DMS53 (cell line): ENCODE measurements around the gene AGBL1.
"Not testable (repeated sequence)": the region's sequence is repeated elsewhere in the genome, so short reads cannot be mapped to it uniquely, and the experiment has no call there.

Source experiments
- DNase-seq: peaks from one replicate; lab custom pipeline; 2025; lab: John Stamatoyannopoulos, UW

Gene AGBL1

DNA sequence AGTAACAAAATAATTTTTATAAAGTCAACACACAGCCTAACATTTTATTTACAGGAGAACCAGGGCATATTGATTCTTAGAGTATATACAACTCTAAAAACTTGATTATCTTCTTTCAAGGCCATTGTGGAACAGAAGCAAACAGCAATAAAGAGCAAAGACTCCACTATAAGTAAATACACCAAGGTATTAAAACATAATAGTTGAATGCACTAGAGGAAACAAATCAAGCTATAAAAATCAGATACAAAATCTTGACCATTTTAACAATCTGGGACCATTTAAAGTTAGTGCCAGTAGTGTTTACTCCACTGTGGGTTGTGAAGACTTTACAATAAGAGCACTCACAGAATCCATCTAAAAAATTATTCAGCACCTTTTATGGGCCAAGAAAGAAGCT is 323.6 kb downstream of the AGBL1 start:
- DNase-seq: no peak

DNA sequence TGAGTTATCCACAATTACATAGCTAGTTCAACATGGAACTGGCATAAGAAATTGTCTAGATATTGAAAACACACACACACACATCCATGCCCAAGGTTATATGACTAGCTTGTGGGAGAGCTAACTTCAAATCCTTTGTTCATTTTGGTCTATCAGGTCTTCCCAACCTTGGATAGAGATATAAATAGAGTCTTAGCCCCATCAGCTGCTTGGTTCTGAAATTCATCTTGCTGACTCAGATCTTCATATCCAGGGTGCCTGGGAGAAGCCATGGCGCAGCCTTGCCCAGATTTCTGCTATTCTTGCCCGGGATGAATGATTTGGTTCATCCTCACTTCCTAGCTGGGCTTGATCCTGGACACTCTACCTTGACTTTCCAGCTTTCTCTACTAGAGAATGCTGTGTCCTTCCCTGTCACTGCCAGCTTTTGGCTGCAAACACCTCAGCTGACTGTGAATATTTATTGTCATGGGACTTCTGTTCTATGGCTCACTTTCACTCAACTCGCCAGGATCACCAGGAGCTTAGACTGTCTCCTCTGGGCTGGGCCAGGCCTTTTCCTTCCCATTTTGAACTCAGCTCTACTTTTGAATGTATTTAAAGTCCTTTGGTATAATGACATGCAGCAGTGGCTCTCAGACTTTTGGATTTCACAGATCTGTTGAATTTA is 324.4 kb downstream of the AGBL1 start:
- no peak for DNase-seq

DNA sequence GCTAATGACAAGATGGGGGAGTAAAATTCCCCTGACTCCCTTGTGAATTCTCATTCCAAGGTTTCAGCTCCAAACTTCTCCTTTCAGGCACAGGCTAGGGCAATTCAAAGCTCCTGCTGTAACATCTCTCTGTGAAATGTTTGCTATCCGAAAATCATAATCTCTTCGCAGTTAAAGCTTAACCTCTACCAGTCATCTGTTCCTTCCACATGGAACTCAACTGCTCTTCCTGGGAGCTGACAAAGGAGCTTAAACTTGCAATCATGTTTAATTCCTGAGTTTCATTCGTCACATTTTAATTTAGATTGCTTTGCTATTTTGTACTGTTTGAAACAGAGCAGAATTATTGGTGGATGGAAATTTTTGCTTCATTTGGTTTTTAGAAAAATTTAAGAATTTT is 328.6 kb downstream of the AGBL1 start:
- no peak for DNase-seq

DNA sequence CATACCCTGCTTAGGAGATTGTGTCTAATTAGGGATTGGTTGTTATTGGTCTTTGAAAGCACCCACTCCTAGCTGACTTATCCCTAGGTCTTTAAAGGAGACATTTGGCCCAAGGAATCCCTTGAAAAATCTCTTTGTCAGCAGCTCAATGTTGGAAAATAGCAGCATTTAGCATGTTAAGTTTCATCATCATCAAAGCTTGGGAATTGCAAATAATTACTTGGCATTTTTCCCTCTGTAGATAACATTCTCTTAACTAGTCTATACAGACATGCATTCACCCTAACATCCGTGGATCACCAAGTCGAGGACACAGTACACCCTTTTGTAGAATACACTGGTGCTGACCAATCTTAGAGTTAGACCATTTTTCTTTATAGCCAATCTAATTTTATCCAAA is 332.2 kb downstream of the AGBL1 start:
- no peak for DNase-seq

DNA sequence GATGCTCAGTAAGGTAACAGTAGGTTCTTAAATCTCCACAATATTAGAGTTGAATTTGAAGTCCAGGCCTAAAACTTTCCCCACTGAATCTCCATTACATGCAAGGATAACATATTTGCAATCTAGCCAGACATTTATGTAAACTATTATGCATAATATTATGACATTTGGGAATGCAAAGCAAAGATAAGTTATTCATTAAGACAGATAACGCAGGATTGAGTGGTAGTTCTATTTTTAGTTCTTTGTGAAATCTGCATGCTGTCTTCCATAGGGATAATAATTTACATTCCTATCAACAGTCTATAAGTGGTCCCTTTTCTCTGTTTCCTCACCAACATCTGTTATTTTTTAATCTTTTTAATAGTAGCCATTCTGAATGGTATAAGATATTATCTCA is 333.5 kb downstream of the AGBL1 start:
- DNase-seq: no peak

DNA sequence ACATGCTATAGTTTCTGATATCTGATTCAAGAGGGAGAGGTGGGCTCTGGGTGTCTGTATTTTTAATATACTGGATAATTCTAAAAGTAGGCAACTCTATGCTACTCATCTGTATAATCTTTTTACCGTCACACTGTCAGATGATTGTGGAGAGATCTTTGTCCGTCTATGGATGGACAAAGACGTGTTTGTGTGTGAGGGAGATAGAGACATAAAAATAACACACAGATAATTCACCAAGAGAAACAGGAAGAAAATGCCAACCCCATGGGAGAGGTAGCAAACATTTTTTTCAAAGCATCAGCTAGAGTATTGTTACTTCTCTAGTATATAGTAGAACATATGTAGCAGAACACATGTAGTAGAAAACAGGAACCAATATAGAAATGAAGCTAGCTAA is 346.1 kb downstream of the AGBL1 start:
- no peak for DNase-seq

DNA sequence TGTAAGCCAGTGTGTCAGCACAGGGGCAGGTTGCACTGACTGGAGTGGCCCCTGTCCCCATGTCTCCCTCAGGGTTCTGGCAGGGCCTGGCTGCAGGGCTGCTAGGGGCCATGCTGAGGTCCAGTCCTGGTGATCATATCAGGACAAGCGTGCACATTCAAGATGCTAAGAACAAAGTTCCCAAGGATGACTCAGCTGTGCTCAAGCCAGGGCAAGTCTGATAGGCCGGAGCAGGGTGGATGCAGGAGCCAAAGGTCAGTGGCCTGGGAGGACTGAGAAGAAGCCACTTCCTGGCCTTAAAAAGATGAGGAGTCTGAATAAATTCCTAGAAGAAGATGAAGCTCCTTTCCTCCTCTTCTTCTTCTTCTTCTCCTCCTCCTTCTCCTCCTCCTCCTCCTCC is 353.2 kb downstream of the AGBL1 start:
- DNase-seq: no peak

DNA sequence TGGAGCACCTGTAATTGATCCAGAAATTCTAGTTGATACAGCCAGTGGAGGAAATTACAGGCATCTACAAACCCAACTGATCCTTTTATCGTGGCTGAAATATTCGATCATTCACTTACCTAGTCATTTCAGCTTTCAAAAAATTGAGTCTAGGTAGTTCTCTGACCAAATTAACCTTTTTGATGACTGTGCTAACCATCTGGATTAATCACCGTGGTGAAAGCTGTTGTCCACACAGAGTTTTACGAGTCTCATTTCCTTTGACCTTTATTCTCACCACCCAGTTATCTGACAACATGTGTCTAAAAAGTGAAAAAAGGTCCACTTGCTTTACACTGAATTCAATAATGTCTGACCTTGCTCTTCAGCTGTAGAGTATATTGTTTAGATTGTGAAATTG is 354.3 kb downstream of the AGBL1 start:
- DNase-seq: no peak

DNA sequence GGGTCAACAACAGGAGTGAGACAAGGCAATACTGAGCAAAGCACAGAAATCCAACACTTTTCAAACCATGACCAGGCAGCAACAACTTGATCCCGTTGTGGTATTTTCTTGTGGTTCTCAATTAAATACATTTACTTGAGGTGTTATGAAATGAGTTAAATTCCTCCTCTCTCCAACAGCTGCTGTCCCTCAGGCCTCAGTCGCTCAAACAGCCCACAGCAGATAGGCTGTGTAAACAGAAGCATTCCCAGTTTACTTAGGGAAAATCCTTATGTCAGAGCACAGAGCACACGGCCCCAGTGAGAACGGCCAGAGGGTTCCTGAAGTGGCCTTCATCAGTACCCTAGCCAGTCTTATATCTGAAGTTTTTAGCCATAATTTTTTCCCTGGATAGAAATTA is 359.9 kb downstream of the AGBL1 start:
- no peak for DNase-seq

DNA sequence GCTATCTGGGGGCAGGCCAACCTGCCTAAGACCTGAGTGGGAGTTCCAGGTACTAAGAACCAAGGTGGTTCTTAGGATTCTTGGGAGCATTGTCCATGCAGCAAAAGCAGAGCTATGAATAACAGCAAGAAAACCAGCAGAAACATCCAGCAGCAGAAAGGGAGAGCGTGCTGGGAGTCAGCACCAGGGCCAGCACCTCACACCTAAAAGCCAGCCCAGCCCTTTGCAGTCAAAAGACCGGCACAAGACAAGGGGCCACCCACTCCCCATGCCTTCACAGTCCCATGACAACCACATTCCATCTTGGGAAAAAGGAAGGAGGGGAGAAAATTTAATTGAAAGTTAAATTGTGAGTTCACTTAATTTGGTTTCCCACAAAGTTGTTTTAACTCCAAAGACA is 364.9 kb downstream of the AGBL1 start:
- DNase-seq: no peak

DNA sequence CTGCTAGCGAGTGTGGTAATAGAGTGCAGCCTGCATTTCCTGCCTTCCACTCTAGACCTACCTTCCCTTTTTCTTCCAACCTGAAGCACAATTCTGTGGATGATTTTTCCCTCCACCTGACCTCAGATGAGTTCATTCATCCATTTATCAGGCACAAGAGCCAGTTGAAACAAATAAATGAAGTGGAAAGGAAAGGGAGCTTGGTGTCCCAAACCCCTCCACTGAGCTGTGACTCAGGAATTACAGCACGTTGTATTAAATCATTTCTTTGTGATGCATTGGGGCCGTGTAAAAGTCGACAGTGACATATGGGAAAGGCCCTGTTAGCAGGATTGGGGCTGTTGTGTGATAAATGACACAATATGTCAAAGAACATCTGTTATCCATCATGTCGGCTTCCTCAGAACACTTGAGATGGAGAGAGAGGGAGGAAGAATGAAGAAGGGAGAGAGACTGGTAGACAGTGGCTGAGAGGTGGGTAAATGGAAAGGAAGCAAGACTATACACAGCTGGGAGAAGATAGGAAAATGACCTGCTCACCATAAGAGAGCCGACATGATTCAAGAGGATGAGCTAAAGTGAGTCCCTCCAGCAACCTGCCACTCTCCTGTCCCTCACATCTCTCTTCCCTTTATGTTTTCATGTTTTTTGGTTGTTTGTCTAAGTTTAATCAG is 366.0 kb downstream of the AGBL1 start:
- DNase-seq: no peak

DNA sequence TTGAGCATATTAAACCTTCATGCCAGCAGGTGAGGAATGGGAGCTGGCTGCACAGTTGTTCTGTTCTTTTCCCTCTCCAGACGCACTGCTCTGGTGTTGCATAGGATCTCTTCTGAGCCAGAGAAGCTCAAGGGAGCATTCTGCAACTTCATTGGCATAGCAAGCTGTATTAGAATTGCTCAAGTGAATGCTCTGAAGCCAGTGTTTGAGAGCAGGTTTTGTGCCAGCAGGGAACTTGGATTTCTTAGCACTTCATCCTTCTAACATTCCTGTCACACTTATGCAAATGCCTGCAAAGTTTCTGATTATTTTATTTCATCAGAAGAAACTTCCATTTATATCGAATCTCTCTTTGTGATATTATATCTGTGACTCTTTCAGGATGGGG is 366.6 kb downstream of the AGBL1 start:
- DNase-seq: no peak

DNA sequence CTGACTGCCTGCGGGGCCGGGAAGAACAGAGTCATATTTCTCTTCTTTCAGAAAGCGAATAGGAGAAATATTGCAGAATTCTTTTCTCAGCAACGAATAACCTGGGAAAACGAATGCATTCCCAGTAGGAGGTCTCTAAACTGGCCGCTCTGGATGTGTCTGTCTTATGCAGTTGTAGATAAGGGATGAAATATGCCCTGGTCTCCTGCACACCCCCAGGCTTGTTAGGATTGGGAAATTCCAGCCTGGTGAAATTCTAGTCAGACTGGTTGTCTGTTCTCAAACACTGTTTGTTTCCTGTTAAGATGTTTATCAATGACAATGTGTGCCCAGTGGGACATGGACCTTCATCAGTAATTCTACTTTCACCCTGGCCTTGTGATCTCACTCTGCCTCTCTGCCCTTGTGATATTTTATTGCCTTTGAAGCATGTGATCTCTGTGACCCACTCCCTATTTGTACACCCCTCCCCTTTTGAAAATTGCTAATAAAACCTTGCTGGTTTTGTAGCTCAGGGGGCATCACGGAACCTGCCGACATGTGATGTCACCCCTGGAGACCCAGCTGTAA is 385.9 kb downstream of the AGBL1 start:
- not testable (repeated sequence) for DNase-seq

DNA sequence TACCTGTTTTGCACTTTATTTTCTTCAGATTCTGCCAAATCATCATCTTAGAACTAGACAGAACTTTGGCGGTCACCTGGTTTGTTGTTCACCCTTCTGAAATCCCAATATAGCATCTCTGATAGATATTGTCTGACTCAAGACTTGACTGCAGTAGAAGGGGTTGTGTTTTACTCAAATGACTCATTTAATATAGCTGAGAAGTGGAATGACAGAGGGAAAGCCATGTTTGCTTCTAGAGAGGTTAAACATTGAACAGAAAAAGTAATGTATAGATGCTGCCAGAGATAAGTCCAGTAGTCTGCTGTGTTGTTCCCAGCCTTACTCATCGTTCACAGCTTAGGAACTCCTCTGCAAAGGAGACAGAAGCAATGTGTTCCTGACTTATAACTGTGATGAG is 402.0 kb downstream of the AGBL1 start:
- DNase-seq: no peak

DNA sequence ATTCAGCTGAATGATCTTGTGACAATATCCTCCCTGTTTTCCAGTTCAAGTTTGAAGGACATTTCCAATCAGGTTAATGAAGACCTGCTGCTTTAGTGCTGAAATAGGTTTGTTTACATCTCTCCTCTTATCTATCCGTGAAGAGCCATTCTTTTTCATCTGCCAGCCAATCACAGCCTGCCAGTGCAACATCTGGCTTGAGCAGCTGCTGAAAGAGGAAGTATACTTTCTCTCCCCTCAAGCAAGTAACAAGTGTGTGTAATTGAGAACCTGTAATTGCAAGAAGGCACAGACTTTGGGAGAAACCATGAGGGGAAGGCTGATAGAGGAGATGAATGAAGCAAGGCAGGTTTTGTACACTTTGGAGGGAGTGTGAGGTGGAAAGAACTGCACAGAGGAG is 404.3 kb downstream of the AGBL1 start:
- DNase-seq: no peak

DNA sequence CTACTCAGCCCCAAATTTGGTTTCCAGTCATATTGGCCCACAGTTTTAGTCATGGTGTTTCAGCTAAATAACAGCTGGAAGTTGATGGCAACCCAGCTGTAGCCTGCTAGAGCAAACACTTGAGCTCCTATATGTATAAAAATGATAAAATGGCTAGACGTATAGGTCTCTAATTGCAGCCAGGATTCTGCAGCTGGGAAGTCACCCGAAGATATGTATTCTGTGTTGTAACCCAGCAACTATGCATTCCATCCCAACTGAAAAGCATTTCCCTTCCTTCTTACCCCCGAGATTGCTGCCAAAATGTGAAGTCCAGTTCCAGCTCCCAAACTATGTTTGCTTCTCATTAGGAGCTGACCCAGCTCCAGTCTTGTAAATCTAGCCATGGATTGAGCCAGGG is 408.4 kb downstream of the AGBL1 start:
- no peak for DNase-seq

DNA sequence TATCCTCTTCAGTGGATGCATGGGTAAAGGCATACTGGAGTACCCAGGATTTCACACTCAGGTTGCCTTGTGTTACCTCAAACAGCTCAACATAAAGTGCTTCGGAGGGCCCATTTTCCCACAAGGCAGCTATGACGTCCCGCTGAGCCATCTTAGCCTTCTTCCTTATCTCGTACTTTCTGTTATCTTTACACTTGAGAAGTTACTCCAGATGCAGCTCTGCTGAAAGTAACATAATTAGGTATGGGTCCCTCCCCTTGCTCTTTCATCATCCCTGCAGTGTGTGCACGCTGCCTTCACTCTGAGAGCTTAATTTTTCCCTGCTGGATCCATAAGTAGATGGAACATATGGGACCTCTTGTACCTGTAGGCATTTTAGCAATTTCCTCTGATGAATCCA is 410.3 kb downstream of the AGBL1 start:
- DNase-seq: no peak

DNA sequence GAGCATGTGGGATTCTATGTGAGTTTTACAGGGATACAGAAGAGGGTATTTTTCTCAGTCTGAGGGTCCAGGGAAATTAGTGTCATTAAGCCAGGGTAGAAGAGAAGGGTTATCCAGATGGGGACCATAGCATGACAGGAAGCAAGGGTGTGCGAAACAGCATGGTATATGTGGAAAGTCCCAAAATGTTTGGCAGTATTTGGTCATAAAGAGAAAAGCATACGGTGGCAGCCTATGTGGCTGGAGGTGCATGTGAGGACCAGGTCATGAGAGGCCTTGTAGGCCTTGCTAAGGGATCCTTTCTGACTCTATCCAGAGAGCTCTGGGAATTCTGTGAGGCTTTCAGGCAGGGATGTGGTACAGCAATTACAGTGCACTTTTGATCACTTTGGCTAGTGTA is 411.4 kb downstream of the AGBL1 start:
- DNase-seq: no peak

DNA sequence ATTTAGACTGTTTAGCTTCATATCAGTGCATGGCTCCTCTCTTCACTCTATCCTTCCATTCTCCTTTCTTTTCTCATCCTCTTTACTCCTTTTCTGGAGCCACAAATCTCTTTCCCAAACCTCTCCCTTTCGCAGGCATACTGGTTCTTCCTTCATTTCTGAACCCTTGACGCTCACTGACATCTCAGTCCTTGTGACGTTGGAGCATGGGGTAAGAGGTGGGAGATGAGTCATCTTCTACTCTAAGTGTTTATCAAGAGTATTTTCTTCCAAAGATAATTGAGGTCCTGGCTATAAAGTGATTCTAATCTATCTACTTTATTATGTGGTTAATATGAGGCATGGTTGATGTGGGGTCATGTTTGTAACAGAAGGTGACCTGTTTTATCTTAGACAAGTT is 414.2 kb downstream of the AGBL1 start:
- DNase-seq: no peak

DNA sequence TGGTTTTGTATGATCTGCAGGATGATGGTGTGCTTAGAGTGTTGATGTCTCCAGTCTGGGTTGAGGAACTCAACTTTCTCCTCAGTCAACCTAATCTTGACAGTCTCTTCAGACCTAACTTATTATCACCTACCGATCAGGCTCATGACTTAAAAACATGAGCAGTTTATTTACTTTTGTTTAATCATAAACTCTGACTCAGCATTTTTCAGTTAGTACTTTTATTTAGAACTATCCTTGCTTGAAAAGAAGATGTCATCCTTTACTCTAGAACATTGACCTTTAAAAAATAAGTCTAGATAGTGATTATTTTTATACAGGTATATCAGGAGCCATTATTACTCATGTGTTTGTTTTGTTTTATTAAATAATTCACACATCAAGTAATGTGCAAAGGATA is 414.8 kb downstream of the AGBL1 start:
- DNase-seq: no peak

DNA sequence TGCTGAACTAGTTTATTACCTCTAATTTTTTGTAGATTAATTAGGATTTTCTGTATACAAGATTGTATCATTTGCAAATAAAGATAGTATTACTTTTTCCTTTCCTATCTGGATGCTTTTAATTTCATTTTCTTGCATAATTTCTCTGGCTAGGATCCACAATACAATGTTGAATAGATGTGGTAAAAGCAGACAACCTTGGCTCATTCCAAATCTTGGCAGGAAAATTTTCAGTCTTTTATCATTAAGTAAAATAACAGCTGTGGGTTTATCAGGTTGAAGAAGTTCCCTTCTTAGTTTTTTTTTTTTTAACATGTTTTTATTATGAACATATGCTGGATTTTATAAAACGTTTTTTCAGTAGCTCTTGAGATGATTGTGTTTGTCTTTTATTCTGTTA is 422.6 kb downstream of the AGBL1 start:
- DNase-seq: no peak

DNA sequence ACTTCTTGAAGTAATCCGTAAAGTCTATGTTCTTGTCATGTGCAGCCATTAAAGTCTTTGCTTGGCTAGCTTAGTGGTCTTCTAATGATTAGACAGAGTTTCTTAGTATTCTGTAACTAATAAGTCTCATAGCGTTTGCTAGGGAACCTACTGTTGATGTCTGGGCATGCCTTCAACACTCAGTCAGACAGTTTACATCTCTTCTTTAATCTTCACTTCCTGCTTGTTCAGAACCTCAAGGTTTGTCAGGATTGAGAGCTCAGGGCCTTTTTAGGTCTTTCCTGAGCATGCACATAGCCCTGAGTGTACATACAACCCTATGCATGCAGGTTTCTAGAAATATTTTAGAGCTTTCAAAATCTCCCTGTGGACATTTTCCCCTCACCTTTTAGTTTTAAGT is 426.3 kb downstream of the AGBL1 start:
- DNase-seq: no peak

DNA sequence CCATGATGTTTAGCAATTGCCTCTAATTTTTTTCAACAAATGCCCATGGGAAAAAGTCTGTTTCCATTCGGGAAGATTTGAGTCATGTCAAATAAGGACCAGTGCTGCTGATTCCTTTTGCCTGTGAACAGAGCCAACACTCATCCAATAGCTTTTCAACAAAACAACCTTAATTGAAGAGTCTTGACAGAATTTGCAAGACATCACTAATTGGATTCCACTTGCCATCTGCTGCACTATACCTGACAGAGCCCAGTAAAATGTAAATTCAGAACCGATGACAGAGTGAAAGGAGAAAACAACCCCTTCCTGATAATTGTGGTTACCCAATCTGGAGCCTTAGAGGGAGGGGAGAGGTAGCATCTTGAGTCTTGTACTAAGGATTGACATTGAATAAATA is 426.7 kb downstream of the AGBL1 start:
- DNase-seq: no peak

DNA sequence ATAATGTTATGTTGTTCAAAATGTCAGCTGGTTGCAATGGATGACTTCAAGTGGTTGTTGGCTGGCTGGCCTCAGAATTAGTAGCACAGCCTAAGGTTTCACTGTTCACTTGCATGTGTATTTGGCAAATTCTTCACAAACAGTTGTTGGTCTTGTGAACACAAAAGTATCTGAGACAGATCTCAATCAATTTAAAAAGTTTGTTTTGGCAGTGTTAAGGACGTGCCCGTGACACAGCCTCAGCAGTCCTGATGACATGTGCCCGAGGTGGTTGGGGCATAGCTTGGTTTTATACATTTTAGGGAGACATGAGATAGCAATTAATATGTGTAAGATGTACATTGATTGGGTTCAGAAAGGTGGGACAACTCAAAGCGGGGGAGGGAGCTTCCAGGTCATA is 436.0 kb downstream of the AGBL1 start:
- DNase-seq: no peak
